Keratinocyte (primary cell): ENCODE data around the gene CFAP90. TPM values are rescaled to one million over a fixed set of nuclear protein-coding genes. Genes with fewer than 3 reads are reported as not detected.

Experiments
- DNase-seq: peaks from one replicate; pipeline ENCODE4 v3.0.0-alpha.2; 2011; ENCODE audit warnings: low read depth, missing footprints, low spot score
- FAIRE-seq: peaks from 2 replicates; lab custom pipeline; 2011; peaks lifted over from hg19 to GRCh38; lab: Jason Lieb, UNC
- H2AFZ ChIP-seq: 2 replicates; pipeline ENCODE4 v1.6.0; 2012; ENCODE audit warnings: low read length, control low read depth, inconsistent platforms; ENCODE audit not compliant: control insufficient read depth
- H3K27ac ChIP-seq: 2 replicates; pipeline ENCODE4 v1.5.1; 2011; ENCODE audit warnings: low read length; ENCODE audit not compliant: control insufficient read depth, insufficient read depth
- H3K27me3 ChIP-seq: 3 replicates; pipeline ENCODE4 v1.6.0; 2011; ENCODE audit warnings: low read length; ENCODE audit not compliant: control insufficient read depth, insufficient read depth; ENCODE audit errors: extremely low read depth
- H3K36me3 ChIP-seq, 2 experiments: 2 replicates in 1 of 2; 3 replicates in 1 of 2; pipeline ENCODE4 v1.5.1; 2011; ENCODE audit warnings: low read length in 2 of 2, mild to moderate bottlenecking in 1 of 2; ENCODE audit not compliant: control insufficient read depth in 2 of 2, insufficient read depth in 2 of 2; ENCODE audit errors: extremely low read depth in 1 of 2
- H3K4me1 ChIP-seq: 3 replicates; pipeline ENCODE4 v1.5.1; 2011; ENCODE audit warnings: low read length; ENCODE audit not compliant: control insufficient read depth, insufficient read depth; ENCODE audit errors: extremely low read depth
- H3K4me2 ChIP-seq: 3 replicates; pipeline ENCODE4 v1.6.0; 2011; ENCODE audit warnings: low read depth, low read length; ENCODE audit not compliant: control insufficient read depth, insufficient read depth; ENCODE audit errors: extremely low read depth
- H3K4me3 ChIP-seq, 3 experiments: fragments of 200-600 bp in 1 of 3; sonication (generic) in 1 of 3; 2 replicates in 2 of 3; 3 replicates in 1 of 3; pipeline ENCODE4 v1.5.1; 2011 to 2016; ENCODE audit warnings: low read length in 3 of 3, mild to moderate bottlenecking in 3 of 3, control low read depth in 2 of 3, inconsistent platforms in 1 of 3, low read depth in 1 of 3, mixed read lengths in 1 of 3, mixed run types in 1 of 3, moderate library complexity in 1 of 3; ENCODE audit not compliant: control insufficient read depth in 2 of 3, insufficient read depth in 2 of 3; ENCODE audit errors: extremely low read depth in 1 of 3
- H3K79me2 ChIP-seq: 2 replicates; pipeline ENCODE4 v1.6.0; 2012; ENCODE audit warnings: low read length; ENCODE audit not compliant: control insufficient read depth, insufficient read depth
- H3K9ac ChIP-seq: 3 replicates; pipeline ENCODE4 v1.6.0; 2011; ENCODE audit warnings: low read length; ENCODE audit not compliant: control insufficient read depth, insufficient read depth; ENCODE audit errors: extremely low read depth
- H3K9me1 ChIP-seq: 3 replicates; pipeline ENCODE4 v1.6.0; 2011; ENCODE audit warnings: low read length; ENCODE audit not compliant: control insufficient read depth, insufficient read depth; ENCODE audit errors: extremely low read depth
- H3K9me3 ChIP-seq: 2 replicates; pipeline ENCODE4 v1.5.1; 2012; ENCODE audit warnings: low read depth, low read length; ENCODE audit not compliant: control insufficient read depth
- H4K20me1 ChIP-seq: 3 replicates; pipeline ENCODE4 v1.6.0; 2011; ENCODE audit warnings: low read length; ENCODE audit not compliant: control insufficient read depth, insufficient read depth; ENCODE audit errors: extremely low read depth
- EZH2 ChIP-seq: IDR thresholded peaks from one replicate; pipeline ENCODE4 v1.6.1; 2012; ENCODE audit warnings: inconsistent platforms, mild to moderate bottlenecking, low read length, moderate library complexity
- dilution Hi-C: fragments of 300-500 bp; cut with MboI; formaldehyde crosslinking; loops from one replicate; pipeline ENCODE4 v1.7.0; 2020; ENCODE audit warnings: low sequenced_read_pairs; ENCODE audit not compliant: extremely low pct_ligation_motif_present
- polyA plus RNA-seq, 5 experiments: library from polyadenylated mRNA; depleted of rRNA in 3 of 5; stranded (reverse) in 3 of 5; stranded (forward) in 1 of 5; unstranded in 1 of 5; fragments of >200 nt; gene quantifications; 1 replicate in 1 of 5; 2 replicates in 3 of 5; 3 replicates in 1 of 5; pipeline versions ENCODE4 v1.2.1 to v1.2.3, GENCODE V29; 2011 to 2012; ENCODE audit warnings: missing spikeins in 2 of 5, low read depth in 1 of 5, low replicate concordance in 1 of 5
- TF ChIP-seq, protein P1 (sequence below), 3 experiments: IDR thresholded peaks in 1 of 3; conservative IDR thresholded peaks in 1 of 3; optimal IDR thresholded peaks in 1 of 3; 2 replicates in 2 of 3; 3 replicates in 1 of 3; pipeline versions ENCODE3 to v1.5.1; 2011; ENCODE audit warnings: low read length in 3 of 3, mild to moderate bottlenecking in 3 of 3, moderate library complexity in 2 of 3, control low read depth in 1 of 3, inconsistent platforms in 1 of 3; ENCODE audit not compliant: insufficient read depth in 2 of 3; ENCODE audit errors: extremely low read depth in 1 of 3

The CFAP90 gene
- polyA plus RNA-seq, 1 donor (not counting 4 experiments of a cell fraction or from before 2014, with no cell fraction given), result not detected

- Histone ChIP-seq H3K4me1 (no peaks in the 10 kb centered on the region), H3K9me1 (no peaks in the 10 kb centered on the region), H3K4me3 (no peak overlapping the region), H3K9ac (no peak overlapping the region), H3K79me2 (no peaks in the 10 kb centered on the region), H3K9me3 (no peaks in the 10 kb centered on the region), H3K36me3 (no peaks in the 10 kb centered on the region), H3K27ac (no peak overlapping the region), H3K4me2 (no peak overlapping the region), H4K20me1 (no peaks in the 10 kb centered on the region), H2AFZ (no peak overlapping the region), H3K27me3 (no peaks in the 10 kb centered on the region)
- DNase-seq, result no peak
- dilution Hi-C loops, result no loop called here
- FAIRE-seq, result no peak
- TF ChIP-seq EZH2, result no peak
- TF ChIP-seq, protein P1, sequence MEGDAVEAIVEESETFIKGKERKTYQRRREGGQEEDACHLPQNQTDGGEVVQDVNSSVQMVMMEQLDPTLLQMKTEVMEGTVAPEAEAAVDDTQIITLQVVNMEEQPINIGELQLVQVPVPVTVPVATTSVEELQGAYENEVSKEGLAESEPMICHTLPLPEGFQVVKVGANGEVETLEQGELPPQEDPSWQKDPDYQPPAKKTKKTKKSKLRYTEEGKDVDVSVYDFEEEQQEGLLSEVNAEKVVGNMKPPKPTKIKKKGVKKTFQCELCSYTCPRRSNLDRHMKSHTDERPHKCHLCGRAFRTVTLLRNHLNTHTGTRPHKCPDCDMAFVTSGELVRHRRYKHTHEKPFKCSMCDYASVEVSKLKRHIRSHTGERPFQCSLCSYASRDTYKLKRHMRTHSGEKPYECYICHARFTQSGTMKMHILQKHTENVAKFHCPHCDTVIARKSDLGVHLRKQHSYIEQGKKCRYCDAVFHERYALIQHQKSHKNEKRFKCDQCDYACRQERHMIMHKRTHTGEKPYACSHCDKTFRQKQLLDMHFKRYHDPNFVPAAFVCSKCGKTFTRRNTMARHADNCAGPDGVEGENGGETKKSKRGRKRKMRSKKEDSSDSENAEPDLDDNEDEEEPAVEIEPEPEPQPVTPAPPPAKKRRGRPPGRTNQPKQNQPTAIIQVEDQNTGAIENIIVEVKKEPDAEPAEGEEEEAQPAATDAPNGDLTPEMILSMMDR (optimal IDR thresholded peaks at IDR 0.05 in 1 of 3, IDR thresholded peaks at IDR 0.05 in 1 of 3, conservative IDR thresholded peaks at IDR 0.05 in 1 of 3; ENCODE audit: extremely low read depth in 1 of 3, insufficient read depth in 2 of 3, low read length in 3 of 3), result no peak
Measured at GRCh38 chr5:7811715-7812114, 39.2 kb downstream of the CFAP90 start.

DNA sequence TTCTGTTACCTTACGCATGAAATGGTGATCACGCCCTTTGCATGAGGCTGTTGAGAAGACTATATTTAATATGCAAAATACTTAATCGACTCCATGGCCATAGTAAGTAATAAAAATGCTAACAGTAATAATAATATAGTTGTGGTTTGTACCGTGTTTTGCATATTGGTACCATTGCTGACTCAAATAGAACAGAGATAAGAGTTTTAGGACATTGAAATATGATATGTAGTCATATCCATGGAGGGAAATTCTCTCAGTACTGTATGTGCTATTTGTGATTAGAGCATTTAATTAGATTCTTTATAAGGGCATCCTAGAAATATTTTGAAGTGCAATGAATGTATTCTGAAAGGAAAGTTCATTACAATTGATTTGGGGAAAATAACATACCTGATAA is 41.9 kb downstream of the CFAP90 start:
- no peak overlapping the region for H3K4me3 ChIP-seq
- dilution Hi-C loops, result no loop called here
- no peaks in the 10 kb centered on the region for H3K36me3 ChIP-seq
- no peaks in the 10 kb centered on the region for H3K79me2 ChIP-seq
- H3K27me3 ChIP-seq, result no peaks in the 10 kb centered on the region
- no peak overlapping the region for H3K9ac ChIP-seq
- no peak overlapping the region for H2AFZ ChIP-seq
- H3K27ac ChIP-seq, result no peak overlapping the region
- H4K20me1 ChIP-seq, result no peaks in the 10 kb centered on the region
- DNase-seq (no peak), FAIRE-seq (no peak)
- TF ChIP-seq, protein P1 (optimal IDR thresholded peaks at IDR 0.05 in 1 of 3, IDR thresholded peaks at IDR 0.05 in 1 of 3, conservative IDR thresholded peaks at IDR 0.05 in 1 of 3; ENCODE audit: extremely low read depth in 1 of 3, insufficient read depth in 2 of 3, low read length in 3 of 3), result no peak
- no peak overlapping the region for H3K4me2 ChIP-seq
- no peaks in the 10 kb centered on the region for H3K9me3 ChIP-seq
- no peaks in the 10 kb centered on the region for H3K4me1 ChIP-seq
- no peaks in the 10 kb centered on the region for H3K9me1 ChIP-seq
